GM23338 (cell line): ENCODE results near the gene CHN1. TPM values are rescaled to one million over a fixed set of nuclear protein-coding genes. Genes with fewer than 3 reads are reported as not detected.
A peak's percentile ranks its signal among the peaks of the same experiment; 100 is the strongest.

Experiments used
- ATAC-seq: fragments of 200-7000 bp; cut with Tn5 transposase; 3 replicates; pipeline ENCODE4 v1.9.1; 2020
- DNase-seq: peaks from one replicate; pipeline ENCODE4 v3.0.0-alpha.2; 2015; ENCODE audit warnings: low spot score
- H2AFZ ChIP-seq: fragments of 200-600 bp; sonication (generic); 2 replicates; pipeline ENCODE4 v1.8.0; 2016; ENCODE audit warnings: antibody characterized with exemption, mild to moderate bottlenecking, moderate library complexity
- H3F3A ChIP-seq: fragments of 200-600 bp; sonication (generic); replicated peaks from 2 replicates; pipeline ENCODE4 v1.8.0; 2017; ENCODE audit warnings: antibody characterized with exemption, mixed run types, low read depth
- H3K27ac ChIP-seq: fragments of 200-600 bp; sonication (generic); 2 replicates; pipeline ENCODE4 v1.6.1; 2016; ENCODE audit warnings: low read depth
- H3K27me3 ChIP-seq: fragments of 200-600 bp; sonication (generic); 2 replicates; pipeline ENCODE4 v1.8.0; 2016; ENCODE audit warnings: mild to moderate bottlenecking, mixed run types, moderate library complexity; ENCODE audit not compliant: insufficient read depth
- H3K36me3 ChIP-seq: fragments of 200-600 bp; sonication (generic); 2 replicates; pipeline ENCODE4 v1.8.0; 2016; ENCODE audit warnings: mild to moderate bottlenecking; ENCODE audit not compliant: insufficient read depth
- H3K4me1 ChIP-seq: fragments of 200-600 bp; sonication (generic); 2 replicates; pipeline ENCODE4 v1.8.0; 2016; ENCODE audit warnings: mild to moderate bottlenecking, moderate library complexity; ENCODE audit not compliant: insufficient read depth
- H3K4me2 ChIP-seq: fragments of 200-600 bp; sonication (generic); 2 replicates; pipeline ENCODE4 v1.7.1; 2017; ENCODE audit warnings: mixed run types
- H3K4me3 ChIP-seq: fragments of 200-600 bp; sonication (generic); 2 replicates; pipeline ENCODE4 v1.6.1; 2016; ENCODE audit warnings: mixed run types
- H3K79me2 ChIP-seq: fragments of 200-600 bp; sonication (generic); replicated peaks from 2 replicates; pipeline ENCODE4 v1.8.0; 2017; ENCODE audit warnings: mild to moderate bottlenecking; ENCODE audit not compliant: insufficient read depth
- H3K9me2 ChIP-seq: fragments of 200-600 bp; sonication (generic); 2 replicates; pipeline ENCODE4 v1.8.0; 2017; ENCODE audit not compliant: insufficient read depth
- H4K20me1 ChIP-seq: fragments of 200-600 bp; sonication (generic); replicated peaks from 2 replicates; pipeline ENCODE4 v1.8.0; 2017; ENCODE audit warnings: mild to moderate bottlenecking; ENCODE audit not compliant: insufficient read depth
- H3K27ac Mint-ChIP-seq: 2 replicates; pipeline ENCODE4 v1.8.0; 2020; ENCODE audit warnings: inconsistent platforms, mild to moderate bottlenecking, moderate library complexity, mixed read lengths
- H3K27me3 Mint-ChIP-seq: 3 replicates; pipeline ENCODE4 v1.8.0; 2022; ENCODE audit warnings: low read depth, mild to moderate bottlenecking, moderate library complexity, mixed read lengths, inconsistent platforms; ENCODE audit not compliant: insufficient read depth, poor library complexity
- H3K36me3 Mint-ChIP-seq: 3 replicates; pipeline ENCODE4 v1.8.0; 2021; ENCODE audit warnings: low read depth, mild to moderate bottlenecking, inconsistent platforms, moderate library complexity, mixed read lengths
- H3K4me1 Mint-ChIP-seq: 3 replicates; pipeline ENCODE4 v1.8.0; 2020; ENCODE audit warnings: mild to moderate bottlenecking, inconsistent platforms, mixed read lengths
- H3K4me3 Mint-ChIP-seq: 3 replicates; pipeline ENCODE4 v1.8.0; 2021; ENCODE audit warnings: moderate library complexity, mild to moderate bottlenecking, inconsistent platforms, mixed read lengths
- H3K9me3 Mint-ChIP-seq: 3 replicates; pipeline ENCODE4 v1.8.0; 2020; ENCODE audit warnings: moderate library complexity, mild to moderate bottlenecking, inconsistent platforms, mixed read lengths
- CREB1 ChIP-seq: fragments of 250-450 bp; sonication (Bioruptor Pico); IDR thresholded peaks from 2 replicates; pipeline ENCODE4 v1.5.0; 2020; ENCODE audit warnings: low read depth, mild to moderate bottlenecking, moderate library complexity
- CTCF ChIP-seq, 2 experiments: fragments of 200-600 bp in 1 of 2; sonication (generic) in 1 of 2; conservative IDR thresholded peaks; 2 replicates each; pipeline versions ENCODE4 v1.5.1 to v1.6.1; 2016 to 2017; ENCODE audit warnings: antibody characterized with exemption in 2 of 2, low read depth in 2 of 2, mild to moderate bottlenecking in 2 of 2, moderate library complexity in 1 of 2
- EZH2phosphoT487 ChIP-seq: fragments of 200-600 bp; sonication (generic); IDR thresholded peaks from one replicate; pipeline ENCODE4 v1.8.1; 2018; ENCODE audit warnings: antibody characterized with exemption; ENCODE audit not compliant: unreplicated experiment
- NANOG ChIP-seq: IDR thresholded peaks from 2 replicates; pipeline ENCODE4 v1.6.1; 2016; ENCODE audit warnings: antibody characterized with exemption, borderline replicate concordance
- POLR2AphosphoS5 ChIP-seq: IDR thresholded peaks from 2 replicates; pipeline ENCODE4 v1.6.1; 2016; ENCODE audit warnings: antibody characterized with exemption, low read depth
- STAT1 ChIP-seq: IDR thresholded peaks from one replicate; pipeline ENCODE4 v1.6.1; 2016; ENCODE audit warnings: antibody characterized with exemption; ENCODE audit not compliant: unreplicated experiment
- ZNF331 ChIP-seq: fragments of 250-450 bp; sonication (Bioruptor Pico); IDR thresholded peaks from 2 replicates; pipeline ENCODE4 v1.5.0; 2020; ENCODE audit warnings: low read depth, mild to moderate bottlenecking, moderate library complexity
- polyA plus RNA-seq: library from polyadenylated mRNA; unstranded; fragments of >200 nt; fragmentation: Nextera tagmentation; extraction: Ambion mirVana; gene quantifications from 2 replicates; pipeline ENCODE4 v1.2.1, GENCODE V29; 2016
- total RNA-seq: library from RNA; depleted of rRNA; stranded (reverse); fragments of >200 nt; shearing (Covaris generic); gene quantifications from 2 replicates; pipeline ENCODE4 v1.2.3, GENCODE V29; 2014
- TF ChIP-seq, protein P1 (sequence below): fragments of 250-450 bp; sonication (Bioruptor Pico); IDR thresholded peaks from 2 replicates; pipeline ENCODE4 v1.5.0; 2020; ENCODE audit warnings: mild to moderate bottlenecking, moderate library complexity

The CHN1 gene
- total and polyA plus RNA-seq, 2 experiments from 2014 or later, result 28.1 to 36.5 TPM

DNA sequence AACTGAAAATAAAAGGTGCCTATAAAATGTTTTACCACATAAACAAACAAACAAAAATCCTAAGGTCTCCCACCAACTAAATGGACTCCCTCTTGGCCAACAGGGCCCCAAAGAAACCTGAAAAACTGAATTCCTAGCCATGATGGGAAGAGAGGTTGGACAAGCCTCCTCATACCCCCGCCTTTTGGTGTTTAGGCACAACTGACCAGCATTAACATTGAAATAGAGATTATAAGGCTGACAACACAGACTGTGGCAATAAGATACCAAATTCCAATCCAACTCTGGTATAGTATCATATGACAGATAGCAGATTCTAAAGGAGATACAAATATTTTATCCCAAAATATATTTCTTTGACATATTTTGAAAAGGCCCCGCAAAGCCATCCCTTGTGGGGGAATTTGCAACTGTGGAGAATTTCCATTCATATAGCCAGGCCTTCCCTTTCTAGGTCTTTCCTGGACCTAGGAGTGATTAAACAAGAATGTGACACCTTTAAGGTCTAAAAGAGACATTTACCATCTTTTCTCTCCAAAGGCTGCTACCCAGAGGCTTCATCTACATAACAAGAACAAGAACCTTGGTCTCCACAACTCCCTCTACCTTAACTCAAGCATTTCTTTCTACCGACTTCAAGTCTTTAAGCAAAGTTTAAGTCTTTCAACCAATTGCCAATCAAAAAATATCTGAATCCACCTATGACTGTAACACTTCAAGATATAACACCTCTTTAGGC is 80.0 kb downstream of the CHN1 start:
- H3K9me2 ChIP-seq, result no peaks in the 10 kb centered on the region
- H3K4me3 ChIP-seq, result no peak overlapping the region; the same call in 1 of the 2 replicates
- H3K27me3 ChIP-seq, result no peaks in the 10 kb centered on the region
- peaks cover 51% of the 10 kb centered on the region for H3K4me1 Mint-ChIP-seq
- H3K79me2 ChIP-seq, result no peaks in the 10 kb centered on the region
- no peaks in the 10 kb centered on the region for H3F3A ChIP-seq
- H3K4me3 Mint-ChIP-seq, result peak overlapping the region; percentile 43
- H3K27ac ChIP-seq, result peak overlapping the region; percentile 93
- H2AFZ ChIP-seq, result no peak overlapping the region
- H4K20me1 ChIP-seq, result no peaks in the 10 kb centered on the region
- ATAC-seq (peak; percentile 92), DNase-seq (peak; percentile 86)
- H3K36me3 ChIP-seq, result no peaks in the 10 kb centered on the region
- peaks cover 3% of the 10 kb centered on the region for H3K27me3 Mint-ChIP-seq
- peaks cover 32% of the 10 kb centered on the region for H3K4me1 ChIP-seq
- TF ChIP-seq NANOG (peak; percentile 85), EZH2phosphoT487 (no peak)
- TF ChIP-seq, protein P1, sequence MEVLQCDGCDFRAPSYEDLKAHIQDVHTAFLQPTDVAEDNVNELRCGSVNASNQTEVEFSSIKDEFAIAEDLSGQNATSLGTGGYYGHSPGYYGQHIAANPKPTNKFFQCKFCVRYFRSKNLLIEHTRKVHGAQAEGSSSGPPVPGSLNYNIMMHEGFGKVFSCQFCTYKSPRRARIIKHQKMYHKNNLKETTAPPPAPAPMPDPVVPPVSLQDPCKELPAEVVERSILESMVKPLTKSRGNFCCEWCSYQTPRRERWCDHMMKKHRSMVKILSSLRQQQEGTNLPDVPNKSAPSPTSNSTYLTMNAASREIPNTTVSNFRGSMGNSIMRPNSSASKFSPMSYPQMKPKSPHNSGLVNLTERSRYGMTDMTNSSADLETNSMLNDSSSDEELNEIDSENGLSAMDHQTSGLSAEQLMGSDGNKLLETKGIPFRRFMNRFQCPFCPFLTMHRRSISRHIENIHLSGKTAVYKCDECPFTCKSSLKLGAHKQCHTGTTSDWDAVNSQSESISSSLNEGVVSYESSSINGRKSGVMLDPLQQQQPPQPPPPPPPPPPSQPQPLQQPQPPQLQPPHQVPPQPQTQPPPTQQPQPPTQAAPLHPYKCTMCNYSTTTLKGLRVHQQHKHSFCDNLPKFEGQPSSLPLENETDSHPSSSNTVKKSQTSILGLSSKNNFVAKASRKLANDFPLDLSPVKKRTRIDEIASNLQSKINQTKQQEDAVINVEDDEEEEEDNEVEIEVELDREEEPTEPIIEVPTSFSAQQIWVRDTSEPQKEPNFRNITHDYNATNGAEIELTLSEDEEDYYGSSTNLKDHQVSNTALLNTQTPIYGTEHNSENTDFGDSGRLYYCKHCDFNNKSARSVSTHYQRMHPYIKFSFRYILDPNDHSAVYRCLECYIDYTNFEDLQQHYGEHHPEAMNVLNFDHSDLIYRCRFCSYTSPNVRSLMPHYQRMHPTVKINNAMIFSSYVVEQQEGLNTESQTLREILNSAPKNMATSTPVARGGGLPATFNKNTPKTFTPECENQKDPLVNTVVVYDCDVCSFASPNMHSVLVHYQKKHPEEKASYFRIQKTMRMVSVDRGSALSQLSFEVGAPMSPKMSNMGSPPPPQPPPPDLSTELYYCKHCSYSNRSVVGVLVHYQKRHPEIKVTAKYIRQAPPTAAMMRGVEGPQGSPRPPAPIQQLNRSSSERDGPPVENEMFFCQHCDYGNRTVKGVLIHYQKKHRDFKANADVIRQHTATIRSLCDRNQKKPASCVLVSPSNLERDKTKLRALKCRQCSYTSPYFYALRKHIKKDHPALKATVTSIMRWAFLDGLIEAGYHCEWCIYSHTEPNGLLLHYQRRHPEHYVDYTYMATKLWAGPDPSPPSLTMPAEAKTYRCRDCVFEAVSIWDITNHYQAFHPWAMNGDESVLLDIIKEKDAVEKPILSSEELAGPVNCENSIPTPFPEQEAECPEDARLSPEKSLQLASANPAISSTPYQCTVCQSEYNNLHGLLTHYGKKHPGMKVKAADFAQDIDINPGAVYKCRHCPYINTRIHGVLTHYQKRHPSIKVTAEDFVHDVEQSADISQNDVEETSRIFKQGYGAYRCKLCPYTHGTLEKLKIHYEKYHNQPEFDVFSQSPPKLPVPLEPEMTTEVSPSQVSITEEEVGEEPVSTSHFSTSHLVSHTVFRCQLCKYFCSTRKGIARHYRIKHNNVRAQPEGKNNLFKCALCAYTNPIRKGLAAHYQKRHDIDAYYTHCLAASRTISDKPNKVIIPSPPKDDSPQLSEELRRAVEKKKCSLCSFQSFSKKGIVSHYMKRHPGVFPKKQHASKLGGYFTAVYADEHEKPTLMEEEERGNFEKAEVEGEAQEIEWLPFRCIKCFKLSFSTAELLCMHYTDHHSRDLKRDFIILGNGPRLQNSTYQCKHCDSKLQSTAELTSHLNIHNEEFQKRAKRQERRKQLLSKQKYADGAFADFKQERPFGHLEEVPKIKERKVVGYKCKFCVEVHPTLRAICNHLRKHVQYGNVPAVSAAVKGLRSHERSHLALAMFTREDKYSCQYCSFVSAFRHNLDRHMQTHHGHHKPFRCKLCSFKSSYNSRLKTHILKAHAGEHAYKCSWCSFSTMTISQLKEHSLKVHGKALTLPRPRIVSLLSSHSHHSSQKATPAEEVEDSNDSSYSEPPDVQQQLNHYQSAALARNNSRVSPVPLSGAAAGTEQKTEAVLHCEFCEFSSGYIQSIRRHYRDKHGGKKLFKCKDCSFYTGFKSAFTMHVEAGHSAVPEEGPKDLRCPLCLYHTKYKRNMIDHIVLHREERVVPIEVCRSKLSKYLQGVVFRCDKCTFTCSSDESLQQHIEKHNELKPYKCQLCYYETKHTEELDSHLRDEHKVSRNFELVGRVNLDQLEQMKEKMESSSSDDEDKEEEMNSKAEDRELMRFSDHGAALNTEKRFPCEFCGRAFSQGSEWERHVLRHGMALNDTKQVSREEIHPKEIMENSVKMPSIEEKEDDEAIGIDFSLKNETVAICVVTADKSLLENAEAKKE (CRISPR knock-in tag), result peak; percentile 99
- peaks cover 35% of the 10 kb centered on the region for H3K36me3 Mint-ChIP-seq
- H3K4me2 ChIP-seq, result peak overlapping the region; percentile 43
- peaks cover 8% of the 10 kb centered on the region for H3K9me3 Mint-ChIP-seq
- H3K27ac Mint-ChIP-seq, result peak overlapping the region; percentile 97

DNA sequence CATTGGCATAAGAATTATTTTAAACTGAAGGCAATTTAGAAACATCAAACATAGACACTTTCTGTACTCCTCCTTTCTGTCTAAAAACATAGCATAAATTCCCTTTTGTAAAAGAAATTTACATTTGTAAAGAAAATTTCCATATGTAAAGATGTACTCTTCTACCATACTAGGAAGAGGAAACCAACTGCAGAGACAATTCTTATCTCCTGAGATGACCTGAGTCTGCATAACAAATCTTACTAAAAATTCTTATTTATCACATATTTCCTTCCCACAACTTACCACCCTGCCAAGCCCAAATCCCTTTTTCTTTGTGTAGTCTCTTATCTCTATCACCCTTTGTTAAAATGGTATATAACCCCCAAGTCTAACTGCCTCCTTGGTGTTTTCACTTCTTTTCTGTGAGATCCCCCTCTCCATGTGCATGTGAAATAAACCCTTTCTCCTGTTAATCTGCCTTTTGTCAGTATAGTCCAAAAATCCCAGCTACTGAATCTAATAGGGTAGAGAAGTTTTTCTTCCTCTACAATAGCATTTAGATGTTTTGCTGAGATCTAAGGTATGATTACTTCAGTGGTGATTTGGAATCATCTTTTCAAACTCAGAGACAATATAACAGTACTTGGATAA is 81.0 kb downstream of the CHN1 start:
- DNase-seq, result peak; percentile 47
- Histone ChIP-seq H3K27ac (peak overlapping the region; percentile 93), H4K20me1 (no peaks in the 10 kb centered on the region), H3K36me3 (no peaks in the 10 kb centered on the region), H3K79me2 (no peaks in the 10 kb centered on the region), H3K4me1 (peaks cover 29% of the 10 kb centered on the region), H3K4me2 (peak overlapping the region; percentile 43), H3K4me3 (peak overlapping the region; percentile 6), H3K9me2 (no peaks in the 10 kb centered on the region), H2AFZ (no peak overlapping the region), H3F3A (no peaks in the 10 kb centered on the region), H3K27me3 (no peaks in the 10 kb centered on the region)
- peaks cover 40% of the 10 kb centered on the region for H3K36me3 Mint-ChIP-seq
- H3K4me3 Mint-ChIP-seq, result peak overlapping the region; percentile 39
- peak; percentile 59 for ATAC-seq
- H3K9me3 Mint-ChIP-seq, result peaks cover 8% of the 10 kb centered on the region
- H3K27ac Mint-ChIP-seq, result peak overlapping the region; percentile 96
- peaks cover 49% of the 10 kb centered on the region for H3K4me1 Mint-ChIP-seq
- peaks cover 3% of the 10 kb centered on the region for H3K27me3 Mint-ChIP-seq
- peak; percentile 43; the same call in 1 of the 2 replicates for TF ChIP-seq ZNF331 (CRISPR knock-in tag)
- no peak for TF ChIP-seq STAT1
- no peak for TF ChIP-seq POLR2AphosphoS5
- no peak for TF ChIP-seq CREB1 (CRISPR knock-in tag)
- TF ChIP-seq NANOG, result peak; percentile 81
- TF ChIP-seq CTCF (conservative IDR thresholded peaks at IDR 0.05; ENCODE audit: low read depth in 2 of 2), result no peak
